A673 (cell line): ENCODE results near the gene TCEA3. TPM values are rescaled to one million over a fixed set of nuclear protein-coding genes. Genes with fewer than 3 reads are reported as not detected.

Experiments
- BruUV-seq: library from RNA; stranded (reverse); fragments of 400-500 nt; replicated peaks from 2 replicates; lab custom pipeline; 2021; lab: Mats Ljungman, UMichigan
- CTCF ChIA-PET: fragments of 300-600 bp; sonication (Branson Sonifier 250); formaldehyde crosslinking; loops from one replicate; lab custom pipeline; 2022; ENCODE audit warnings: antibody characterized with exemption; lab: Charles Lee
- POLR2A ChIA-PET: fragments of 300-600 bp; sonication (Branson Sonifier 250); formaldehyde crosslinking; loops from one replicate; lab custom pipeline; 2022; ENCODE audit warnings: antibody characterized with exemption; ENCODE audit not compliant: low non-redundant PET; lab: Charles Lee
- DNase-seq: peaks from one replicate; pipeline ENCODE4 v3.0.0-alpha.2; 2015; ENCODE audit warnings: low spot score
- H3K27ac ChIP-seq: fragments of 200-600 bp; sonication (generic); 2 replicates; pipeline ENCODE4 v1.5.1; 2016; ENCODE audit warnings: mixed run types, low read depth, mild to moderate bottlenecking, mixed read lengths, antibody characterized with exemption, low read length; ENCODE audit not compliant: poor library complexity, severe bottlenecking
- H3K27me3 ChIP-seq: fragments of 200-600 bp; sonication (generic); replicated peaks from 2 replicates; pipeline ENCODE4 v1.6.1; 2017; ENCODE audit warnings: mixed run types, low read depth, mild to moderate bottlenecking, mixed read lengths, antibody characterized with exemption, low read length; ENCODE audit not compliant: insufficient read depth, poor library complexity
- H3K36me3 ChIP-seq: fragments of 200-600 bp; sonication (generic); 2 replicates; pipeline ENCODE4 v1.6.1; 2016; ENCODE audit warnings: mixed run types, mild to moderate bottlenecking, mixed read lengths, antibody characterized with exemption, low read length; ENCODE audit not compliant: insufficient read depth, poor library complexity, severe bottlenecking
- H3K4me1 ChIP-seq: fragments of 200-600 bp; sonication (generic); 2 replicates; pipeline ENCODE4 v1.6.1; 2017; ENCODE audit warnings: mixed run types, mild to moderate bottlenecking, mixed read lengths, antibody characterized with exemption, low read length; ENCODE audit not compliant: insufficient read depth, poor library complexity, severe bottlenecking
- H3K4me3 ChIP-seq: fragments of 200-600 bp; sonication (generic); 2 replicates; pipeline ENCODE4 v1.5.1; 2016; ENCODE audit warnings: low read depth, mixed run types, mild to moderate bottlenecking, mixed read lengths, low read length; ENCODE audit not compliant: poor library complexity, severe bottlenecking
- H3K9me3 ChIP-seq: fragments of 200-600 bp; sonication (generic); 2 replicates; pipeline ENCODE4 v1.6.1; 2016; ENCODE audit warnings: mixed run types, low read depth, mild to moderate bottlenecking, mixed read lengths, antibody characterized with exemption, low read length; ENCODE audit not compliant: poor library complexity, severe bottlenecking
- CTCF ChIP-seq: fragments of 300-800, 200-600 bp; sonication (generic); conservative IDR thresholded peaks from 2 replicates; pipeline ENCODE4 v1.5.1; 2017; ENCODE audit warnings: low read depth, mild to moderate bottlenecking, antibody characterized with exemption, low read length, moderate library complexity, mixed read lengths
- EZH2 ChIP-seq: fragments of 200-600 bp; sonication (generic); IDR thresholded peaks from 2 replicates; pipeline ENCODE4 v1.6.1; 2017; ENCODE audit warnings: borderline replicate concordance, low read depth, mild to moderate bottlenecking, mixed read lengths, antibody characterized with exemption, low read length; ENCODE audit not compliant: poor library complexity, severe bottlenecking
- intact Hi-C: fragments of 100-400 bp; cut with micrococcal nuclease; formaldehyde crosslinking; loops from one replicate; pipeline ENCODE4 v1.10.0; 2022; ENCODE audit not compliant: unreplicated experiment
- total RNA-seq: library from RNA; stranded (reverse); gene quantifications from 2 replicates; pipeline ENCODE4 v1.2.3, GENCODE V29; 2021

TCEA3 gene
- total RNA-seq, 1 experiment from 2014 or later = 0.99 TPM

- H3K27ac ChIP-seq = no peak overlapping the region
- no peak for TF ChIP-seq CTCF
- TF ChIP-seq EZH2 = no peak
- no peaks in the 10 kb centered on the region for H3K27me3 ChIP-seq
- no peaks in the 10 kb centered on the region for H3K36me3 ChIP-seq
- BruUV-seq = no TSS peak
- no peaks in the 10 kb centered on the region for H3K4me1 ChIP-seq
- ChIA-PET POLR2A (no interaction called here), CTCF (no interaction called here)
- intact Hi-C loops = no loop called here
- H3K4me3 ChIP-seq = no peak overlapping the region
- DNase-seq = no peak
- no peaks in the 10 kb centered on the region for H3K9me3 ChIP-seq
Measured at GRCh38 chr1:23431431-23431830, 6.9 kb upstream of the TCEA3 start.

GRCh38 chr1:23430803-23431202 is 6.3 kb upstream of the TCEA3 start:
- no peak for DNase-seq
- no peaks in the 10 kb centered on the region for H3K4me1 ChIP-seq
- H3K27ac ChIP-seq = no peak overlapping the region
- BruUV-seq = no TSS peak
- ChIA-PET POLR2A (no interaction called here), CTCF (no interaction called here)
- TF ChIP-seq CTCF = no peak
- TF ChIP-seq EZH2 = no peak
- H3K36me3 ChIP-seq = no peaks in the 10 kb centered on the region
- no peaks in the 10 kb centered on the region for H3K27me3 ChIP-seq
- no peaks in the 10 kb centered on the region for H3K9me3 ChIP-seq
- no peak overlapping the region for H3K4me3 ChIP-seq
- intact Hi-C loops = no loop called here

- peaks cover 3% of the 10 kb centered on the region for H3K4me1 ChIP-seq
- no peak overlapping the region for H3K4me3 ChIP-seq
- no peaks in the 10 kb centered on the region for H3K9me3 ChIP-seq
- no peak overlapping the region for H3K27ac ChIP-seq
- ChIA-PET POLR2A (no interaction called here), CTCF (no interaction called here)
- H3K27me3 ChIP-seq = no peaks in the 10 kb centered on the region
- no peaks in the 10 kb centered on the region for H3K36me3 ChIP-seq
- TF ChIP-seq EZH2 (no peak), CTCF (no peak)
- no peak for DNase-seq
- no TSS peak for BruUV-seq
- intact Hi-C loops = no loop called here
Measured at GRCh38 chr1:23428136-23428905, 3.8 kb upstream of the TCEA3 start.
